Astrocyte of the spinal cord (primary cell): ENCODE measurements around the gene ITK.

Experiments
- DNase-seq: peaks from one replicate; pipeline ENCODE4 v3.0.0; 2011; ENCODE audit warnings: low read depth, low spot score
- H3K4me3 ChIP-seq: 2 replicates; pipeline ENCODE4 v1.5.1; 2011; ENCODE audit warnings: low read depth, mild to moderate bottlenecking, low read length, moderate library complexity
- CTCF ChIP-seq: IDR thresholded peaks from 2 replicates; pipeline ENCODE4 v1.5.1; 2012; ENCODE audit warnings: low read depth, mild to moderate bottlenecking, low read length, inconsistent platforms
- in situ Hi-C: cut with HindIII; loops from 2 replicates; pipeline ENCODE4 v1.10.0; 2017; ENCODE audit warnings: low sequenced_read_pairs

The ITK gene

GRCh38 chr5:157273131-157273556 lies 92.5 kb downstream of the ITK start:
- DNase-seq: no peak
- no peak overlapping the region for H3K4me3 ChIP-seq
- TF ChIP-seq CTCF: no peak
- in situ Hi-C loops: no loop called here

GRCh38 chr5:157275403-157275802 lies 94.8 kb downstream of the ITK start:
- H3K4me3 ChIP-seq: no peak overlapping the region
- TF ChIP-seq CTCF: no peak
- in situ Hi-C loops: no loop called here
- DNase-seq: no peak

- TF ChIP-seq CTCF: no peak
- no peak for DNase-seq
- in situ Hi-C loops: no loop called here
- H3K4me3 ChIP-seq: no peak overlapping the region
These were observed 97.8 kb downstream of the ITK start for GRCh38 chr5:157278319-157279037.

- no peak for TF ChIP-seq CTCF
- no peak for DNase-seq
- H3K4me3 ChIP-seq: no peak overlapping the region
- in situ Hi-C loops: no loop called here
These were observed 99.1 kb downstream of the ITK start for GRCh38 chr5:157279605-157280239.

GRCh38 chr5:157280927-157281326 lies 100.3 kb downstream of the ITK start:
- no peak overlapping the region for H3K4me3 ChIP-seq
- TF ChIP-seq CTCF: no peak
- peak; percentile 64 for DNase-seq
- in situ Hi-C loops: no loop called here

- in situ Hi-C loops: no loop called here
- TF ChIP-seq CTCF: no peak
These were observed 101.5 kb downstream of the ITK start for GRCh38 chr5:157282150-157282549.

More at GRCh38 chr5:157282150-157282549, 101.5 kb downstream of the ITK start:
- H3K4me3 ChIP-seq: no peak overlapping the region
- no peak for DNase-seq
